CD4-positive, alpha-beta T cell treated with Interleukin-15 for 1 hour (primary cell): ENCODE measurements around the gene DISC1.
"Not testable (repeated sequence)": the region's sequence is repeated elsewhere in the genome, so short reads cannot be mapped to it uniquely, and the experiment has no call there.

Experiments
- DNase-seq: peaks from one replicate; pipeline ENCODE4 v3.0.0-alpha.2; 2020

DISC1 gene

GRCh38 chr1:231626535-231626950, at the start of gene DISC1:
DISC1 (plus strand) TSS chr1:231626790; CDS start chr1:231626868, 78 bp downstream.
- peak; percentile 75 for DNase-seq

- DNase-seq, result no peak
Measured at GRCh38 chr1:231576804-231577718, 49.5 kb upstream of the DISC1 start.

DNA sequence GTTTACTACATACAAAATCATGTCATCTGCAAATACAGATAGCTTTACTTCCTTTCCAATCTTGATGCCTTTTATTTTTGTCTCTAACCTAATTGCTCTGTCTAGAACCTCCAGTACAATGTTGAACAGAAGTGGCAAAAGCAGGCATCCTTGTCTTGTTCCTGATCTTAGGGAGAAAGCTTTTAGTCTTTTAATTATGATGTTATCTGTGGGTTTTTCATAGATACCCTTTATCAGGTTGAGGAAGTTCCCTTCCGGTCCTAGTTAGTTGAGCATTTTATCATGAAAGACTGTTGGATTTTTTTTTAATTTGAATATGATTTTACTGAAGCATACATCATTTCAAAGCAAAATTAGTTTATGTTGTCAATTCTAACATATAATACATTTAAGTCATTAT, 45.7 kb upstream of the DISC1 start:
- no peak for DNase-seq

DNA sequence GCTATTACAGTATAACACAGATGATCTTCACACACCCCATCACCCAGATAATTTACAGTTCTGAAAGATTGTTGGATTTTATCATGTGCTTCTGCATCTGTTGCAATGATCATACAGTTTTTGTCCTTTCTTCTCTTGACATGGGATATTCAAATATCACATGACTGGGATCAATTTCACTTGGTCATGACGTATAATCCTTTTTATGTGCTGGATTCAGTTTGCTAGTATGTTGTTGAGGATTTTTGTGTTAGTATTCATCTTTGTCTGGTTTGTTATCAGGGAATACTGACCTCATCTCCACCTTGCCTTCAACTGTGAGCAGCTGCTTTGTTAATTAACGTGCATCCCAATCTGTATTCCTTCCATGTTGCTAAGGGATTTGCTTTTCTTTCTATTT, 44.7 kb upstream of the DISC1 start:
- DNase-seq, result no peak

DNA sequence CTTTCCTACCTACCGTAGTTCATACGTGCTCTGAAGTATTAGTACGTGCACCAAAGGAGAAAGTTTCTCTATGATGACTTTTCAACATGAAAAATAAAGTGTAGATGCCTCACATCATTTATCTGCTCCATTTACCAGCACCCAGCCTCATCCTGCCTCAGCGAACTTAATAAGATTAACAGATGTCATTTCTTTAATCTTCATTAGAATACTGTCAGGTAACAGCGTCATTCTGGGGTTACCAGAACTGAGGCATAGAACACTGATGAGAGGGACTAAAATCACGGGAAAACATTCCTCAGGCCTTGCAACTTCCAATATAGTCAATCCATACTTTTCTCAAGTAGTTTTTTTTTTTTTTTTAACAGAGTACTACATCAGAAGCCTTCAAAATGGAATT, 43.2 kb upstream of the DISC1 start:
- no peak for DNase-seq

- DNase-seq, result no peak
Measured at GRCh38 chr1:231584117-231584516, 42.5 kb upstream of the DISC1 start.

DNA sequence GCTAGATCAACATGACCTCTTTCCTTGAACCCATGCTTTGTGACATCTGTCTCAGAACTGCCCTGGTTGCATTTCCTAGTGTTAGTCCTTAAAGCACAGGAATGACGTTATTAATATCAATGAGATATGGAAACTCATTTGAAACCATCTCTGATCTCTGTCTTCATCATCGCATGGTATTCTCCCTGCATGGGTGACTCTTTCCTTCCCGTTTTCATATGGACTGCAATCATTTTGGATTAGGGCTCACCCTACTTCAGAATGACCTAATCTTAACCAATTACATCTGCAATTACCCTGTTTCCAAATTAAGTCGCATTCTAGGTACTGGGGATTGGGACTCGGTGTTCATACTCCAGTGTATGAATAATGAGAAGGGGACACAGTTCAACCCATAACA, 41.7 kb upstream of the DISC1 start:
- no peak for DNase-seq

- peak; percentile 38 for DNase-seq
Measured at GRCh38 chr1:231590453-231591198, 36.0 kb upstream of the DISC1 start.

DNA sequence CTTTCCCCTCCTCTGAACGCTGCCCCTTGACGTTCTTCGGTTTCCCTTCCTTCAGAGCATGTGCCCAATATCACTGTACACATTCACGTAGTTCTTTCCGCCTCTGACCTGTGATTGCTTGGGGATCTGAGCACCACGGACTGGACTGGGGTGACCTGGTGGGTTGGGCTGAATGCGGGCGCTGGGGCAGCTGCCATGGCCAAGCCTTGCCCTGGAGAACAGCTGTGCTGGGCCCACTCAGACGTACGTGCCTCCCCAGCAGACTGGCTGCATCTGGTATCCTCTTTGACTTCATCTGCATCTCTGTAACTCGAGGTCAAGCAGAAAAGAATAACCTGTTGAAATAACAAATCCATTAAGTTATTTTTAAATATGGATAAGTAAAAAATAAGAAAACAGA, 35.1 kb upstream of the DISC1 start:
- no peak for DNase-seq

DNA sequence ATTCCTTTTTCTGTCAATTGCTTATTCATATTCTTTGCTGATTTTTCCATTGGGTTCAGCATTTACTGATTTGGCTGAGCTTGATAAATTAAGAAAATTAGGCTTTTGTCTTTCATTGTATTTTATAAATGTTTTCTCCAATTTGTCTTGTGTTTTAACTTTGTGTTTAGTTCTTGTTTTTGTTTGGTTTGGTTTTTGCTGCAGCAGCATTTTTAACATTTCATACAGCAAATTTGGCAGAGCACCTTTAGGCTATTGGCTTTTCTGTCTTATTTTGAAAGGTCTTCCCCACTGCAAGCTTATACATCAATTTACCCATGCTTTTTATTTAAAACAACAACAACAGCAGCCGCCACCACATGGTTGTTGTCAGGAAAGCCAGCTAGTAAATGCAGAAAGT, 33.8 kb upstream of the DISC1 start:
- no peak for DNase-seq

DNA sequence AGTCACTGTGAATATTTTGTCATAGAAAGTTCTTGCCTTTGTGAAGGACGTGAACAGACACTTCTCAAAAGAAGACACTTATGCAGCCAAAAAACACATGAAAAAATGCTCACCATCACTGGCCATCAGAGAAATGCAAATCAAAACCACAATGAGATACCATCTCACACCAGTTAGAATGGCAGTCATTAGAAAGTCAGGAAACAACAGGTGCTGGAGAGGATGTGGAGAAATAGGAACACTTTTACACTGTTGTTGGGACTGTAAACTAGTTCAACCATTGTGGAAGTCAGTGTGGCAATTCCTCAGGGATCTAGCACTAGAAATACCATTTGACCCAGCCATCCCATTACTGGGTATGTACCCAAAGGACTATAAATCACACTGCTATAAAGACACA, 33.3 kb upstream of the DISC1 start:
- DNase-seq, result not testable (repeated sequence)

DNA sequence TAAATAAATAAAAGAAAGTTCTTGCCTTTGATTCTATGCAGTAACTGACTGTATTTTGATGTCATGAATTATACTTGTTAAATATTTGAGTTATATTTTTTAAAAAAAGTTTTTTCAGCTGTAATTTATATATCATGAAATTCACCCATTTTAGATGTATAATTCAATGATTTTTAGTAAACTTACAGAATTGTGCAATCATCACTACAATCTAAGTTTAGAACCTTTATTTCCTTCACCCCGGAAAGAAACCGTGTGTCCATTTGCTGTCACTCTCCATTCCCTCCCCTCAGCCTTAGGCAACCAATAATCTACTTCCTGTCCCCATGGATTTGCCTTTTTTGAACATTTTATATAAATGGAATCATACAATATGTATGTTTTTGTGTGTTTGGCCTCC, 32.5 kb upstream of the DISC1 start:
- DNase-seq, result no peak

- DNase-seq, result no peak
Measured at GRCh38 chr1:231594749-231595148, 31.8 kb upstream of the DISC1 start.

DNA sequence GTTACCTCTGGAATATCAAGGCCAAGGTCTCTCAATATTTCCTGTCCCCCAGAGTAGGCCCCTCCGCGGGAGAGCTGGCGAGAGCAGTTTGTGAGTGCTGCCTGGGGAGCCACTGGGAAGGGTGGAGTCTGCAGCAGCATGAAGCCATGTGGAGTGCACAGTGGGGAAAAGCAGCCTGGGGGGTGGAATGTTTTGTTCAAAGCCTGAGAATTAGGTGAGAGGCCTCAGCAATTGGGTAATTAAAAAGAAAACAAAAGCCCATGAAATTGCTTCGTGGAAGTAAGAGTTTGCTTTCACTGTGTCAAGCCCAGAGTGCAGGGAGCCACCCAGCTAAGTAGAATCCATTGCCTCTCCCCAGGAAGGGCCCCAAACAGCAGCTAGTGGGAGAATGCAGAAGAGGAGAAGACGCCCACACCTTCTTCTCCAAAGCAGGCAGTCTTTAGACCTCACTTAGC, 30.2 kb upstream of the DISC1 start:
- DNase-seq, result no peak

DNA sequence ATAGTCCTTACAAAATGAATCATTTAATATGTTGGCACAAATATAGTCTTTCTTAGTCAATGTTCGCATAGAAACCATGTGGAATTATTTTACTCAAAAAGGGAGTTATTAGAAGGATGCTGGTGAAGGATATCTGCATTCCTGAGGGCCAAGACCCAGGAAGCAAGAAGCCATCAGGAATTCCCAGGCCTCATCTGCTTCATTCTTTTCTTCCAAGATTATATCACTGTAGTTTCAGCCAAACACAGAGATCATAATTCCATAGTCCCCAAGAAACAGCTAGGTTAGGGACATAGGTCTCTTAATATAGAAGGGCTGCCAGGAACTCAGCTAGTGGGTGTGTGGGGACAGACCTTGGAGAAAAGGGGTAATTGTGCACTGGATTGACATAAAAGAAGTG, 28.6 kb upstream of the DISC1 start:
- DNase-seq, result no peak

DNA sequence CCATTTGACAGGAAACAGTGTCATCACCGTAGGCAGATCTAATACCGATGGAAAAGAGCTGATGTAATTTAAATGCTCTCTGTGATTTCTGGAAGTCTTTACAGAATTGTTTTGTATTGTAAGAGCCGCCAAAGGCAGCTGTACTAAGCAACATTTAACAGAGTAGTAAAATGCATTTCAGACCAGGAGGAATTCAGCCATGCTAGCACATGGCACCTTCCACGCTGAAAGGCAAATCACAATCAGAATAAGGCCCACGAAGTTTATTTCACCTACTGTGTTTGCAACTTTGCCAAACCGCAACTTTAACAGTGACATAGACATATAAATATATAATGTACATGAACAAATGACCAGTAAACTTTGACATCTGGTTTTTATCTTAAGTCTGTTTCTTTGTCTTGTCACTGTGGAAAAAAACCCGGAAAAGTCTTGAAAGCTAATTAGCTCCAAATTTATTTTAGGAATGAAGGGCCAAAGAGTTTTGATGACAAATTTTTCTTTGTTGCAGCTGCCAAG, 26.1 kb upstream of the DISC1 start:
- DNase-seq, result no peak

DNA sequence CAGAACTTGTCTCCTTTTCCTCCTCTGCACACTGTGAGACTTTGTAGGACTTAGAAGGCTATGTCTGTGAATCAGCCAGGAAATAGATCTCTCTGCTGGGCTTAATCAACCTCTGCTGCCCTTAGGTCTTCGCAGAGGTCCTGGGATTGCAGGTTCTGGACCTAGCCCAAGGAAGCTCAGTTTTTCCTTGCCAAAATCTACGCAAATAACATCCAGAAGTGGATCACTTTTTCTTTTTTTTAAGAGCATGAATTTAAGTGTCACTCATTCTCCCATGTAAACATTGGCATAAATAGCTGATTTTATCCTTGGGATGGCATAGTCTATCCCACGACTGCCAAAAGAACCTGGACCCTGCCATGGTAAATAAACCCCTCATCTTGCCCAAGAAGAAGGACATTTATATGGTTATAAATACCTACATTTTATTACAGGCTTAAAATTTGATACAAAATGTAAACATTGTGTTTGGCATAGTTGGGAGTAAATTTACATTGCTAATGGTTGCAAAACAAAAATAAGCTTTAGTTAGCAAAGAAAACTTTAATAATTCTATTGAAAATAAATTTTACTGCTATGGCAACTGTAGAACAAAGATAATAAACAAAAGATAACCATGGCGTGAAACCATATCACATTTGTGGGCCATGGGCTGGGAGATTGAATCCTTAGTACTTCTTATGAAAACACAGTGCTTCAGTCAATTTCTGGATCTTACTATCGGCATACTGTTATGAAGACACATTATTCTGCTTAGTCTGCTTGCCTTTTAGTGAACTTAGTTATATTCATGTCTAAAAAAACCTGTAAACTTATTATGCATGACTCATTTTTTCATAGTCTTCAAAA, 24.5 kb upstream of the DISC1 start:
- no peak for DNase-seq

DNA sequence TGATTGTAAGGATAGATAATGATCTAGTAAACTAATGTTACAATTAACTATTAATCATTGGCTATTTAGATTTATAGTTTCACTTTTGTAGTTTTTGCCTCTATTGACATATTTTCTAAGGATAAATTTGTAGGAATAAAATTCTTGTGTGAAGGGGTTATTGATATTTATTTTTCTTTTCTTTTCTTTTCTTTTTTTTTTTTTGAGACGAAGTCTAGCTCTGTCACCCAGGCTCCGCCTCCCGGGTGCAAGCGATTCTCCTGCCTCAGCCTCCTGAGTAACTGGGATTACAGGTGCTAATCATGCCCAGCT, 24.0 kb upstream of the DISC1 start:
- no peak for DNase-seq

GRCh38 chr1:231603598-231604275, 22.9 kb upstream of the DISC1 start:
- peak; percentile 35 for DNase-seq

DNA sequence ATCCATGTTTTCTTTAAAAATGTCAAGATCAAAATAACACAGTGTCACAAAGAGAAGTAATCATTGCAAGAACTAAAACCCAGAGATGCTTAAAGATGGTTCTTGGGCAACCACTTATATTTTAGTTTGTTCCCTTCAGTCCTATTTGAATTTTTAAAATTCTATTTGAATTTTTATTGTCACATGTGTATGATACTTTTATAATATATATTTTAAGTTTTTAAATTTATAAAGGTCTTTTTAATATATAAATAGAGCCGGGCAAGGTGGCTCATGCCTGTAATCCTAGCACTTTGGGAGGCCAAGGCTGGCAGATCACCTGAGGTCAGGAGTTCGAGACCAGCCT, 22.3 kb upstream of the DISC1 start:
- DNase-seq, result no peak

- no peak for DNase-seq
Measured at GRCh38 chr1:231605149-231606100, 21.2 kb upstream of the DISC1 start.
